Activated CD4-positive, alpha-beta T cell treated with anti-CD3 and anti-CD28 coated beads, Interleukin-2, amount 50 U/mL, for 48 hours (primary cell): ENCODE results near the gene TENT4A.
"Not testable (repeated sequence)": the region's sequence is repeated elsewhere in the genome, so short reads cannot be mapped to it uniquely, and the experiment has no call there.

Source experiments
- DNase-seq, 2 experiments: peaks; one replicate each; pipeline ENCODE4 v3.0.0-alpha.2; 2020

TENT4A gene

GRCh38 chr5:6713274-6714225 lies at the start of gene TENT4A:
TENT4A (plus strand) TSS chr5:6713432; CDS start chr5:6713984, 552 bp downstream.
- no peak for DNase-seq

DNA sequence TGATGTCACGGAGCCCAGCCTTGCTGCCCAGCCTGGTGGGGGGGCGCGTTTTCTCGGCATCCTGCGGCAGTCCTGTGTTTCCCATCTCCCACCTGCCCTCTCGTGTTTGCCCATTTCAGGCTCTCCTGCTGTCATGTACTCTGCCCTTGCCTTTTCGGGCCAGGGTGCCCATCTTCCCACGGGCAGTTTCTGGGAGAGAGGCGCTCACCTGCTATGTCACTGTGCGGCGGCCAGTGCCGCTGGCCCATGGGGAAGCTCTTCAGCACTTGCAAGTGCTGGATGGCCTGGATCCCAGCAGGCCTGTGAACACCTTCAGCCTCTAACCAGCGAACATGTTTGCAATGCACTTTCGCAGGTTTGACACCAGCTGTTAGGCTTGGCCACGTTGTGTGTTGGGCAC lies 46.5 kb upstream of the TENT4A start:
- no peak for DNase-seq

DNA sequence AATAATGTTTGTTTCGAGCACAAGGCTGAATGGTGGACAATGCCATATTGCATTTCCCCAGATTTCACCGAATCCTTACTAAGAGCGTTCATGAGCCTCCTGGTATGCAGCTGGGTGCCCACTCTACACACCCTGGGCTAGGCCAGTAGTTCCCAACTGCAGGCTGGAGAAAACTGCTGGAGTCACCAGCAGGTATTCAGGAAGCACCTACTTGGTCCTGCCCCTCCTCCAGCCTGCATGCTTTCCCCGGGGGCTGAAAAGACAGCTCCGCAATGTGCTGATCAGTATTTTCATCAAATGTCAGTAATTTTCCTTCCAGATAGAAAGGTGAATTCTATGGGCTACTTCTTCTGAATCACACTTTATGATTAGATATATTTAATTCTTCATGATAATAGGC lies 45.6 kb upstream of the TENT4A start:
- no peak for DNase-seq

- DNase-seq, result not testable (repeated sequence)
Measured at GRCh38 chr5:6668717-6669116, 44.5 kb upstream of the TENT4A start.

DNA sequence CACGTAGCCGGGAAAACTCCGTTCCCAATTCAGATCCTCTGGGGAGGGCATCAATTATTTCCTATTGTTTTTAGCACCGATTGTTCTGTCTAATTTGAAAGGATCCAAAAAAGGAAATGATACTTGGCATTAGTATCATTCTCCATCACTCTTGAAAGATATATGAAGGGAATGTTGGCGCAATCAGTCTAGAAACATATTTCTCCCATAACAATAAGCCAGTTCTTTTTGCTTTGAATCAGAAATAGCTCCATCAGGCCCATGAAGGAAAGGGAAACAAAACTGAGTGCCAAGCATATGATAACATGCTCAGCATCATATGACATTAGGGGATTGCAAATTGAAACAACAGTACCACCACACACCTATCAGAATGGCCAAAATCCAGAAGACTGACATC lies 40.2 kb upstream of the TENT4A start:
- no peak for DNase-seq

GRCh38 chr5:6673963-6674362 lies 39.3 kb upstream of the TENT4A start:
- no peak for DNase-seq

DNA sequence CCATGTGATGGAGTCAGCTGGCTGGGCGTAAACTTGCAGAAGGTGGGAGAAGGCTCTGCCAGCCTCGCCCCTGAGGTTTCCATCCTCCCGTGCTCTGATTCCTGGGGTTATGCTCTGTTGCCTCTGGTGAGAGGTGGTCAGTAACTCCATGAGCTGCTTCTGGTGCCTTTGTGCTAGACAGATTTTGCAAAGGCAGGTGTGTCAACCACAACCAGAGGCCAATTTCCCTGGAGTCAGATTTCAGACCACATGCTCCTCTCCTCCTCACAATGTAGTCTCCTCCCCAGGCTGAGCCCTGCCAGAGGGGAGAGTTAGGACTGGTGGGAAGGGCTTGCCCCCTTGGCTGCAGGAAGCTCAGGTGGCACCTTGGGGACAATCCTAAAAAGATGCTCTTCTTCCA lies 38.8 kb upstream of the TENT4A start:
- DNase-seq, result no peak

GRCh38 chr5:6674886-6675285 lies 38.3 kb upstream of the TENT4A start:
- no peak for DNase-seq

GRCh38 chr5:6675784-6676491 lies 37.3 kb upstream of the TENT4A start:
- no peak for DNase-seq

- no peak for DNase-seq
Measured at GRCh38 chr5:6676702-6677101, 36.5 kb upstream of the TENT4A start.

- no peak for DNase-seq
Measured at GRCh38 chr5:6678385-6678784, 34.8 kb upstream of the TENT4A start.

DNA sequence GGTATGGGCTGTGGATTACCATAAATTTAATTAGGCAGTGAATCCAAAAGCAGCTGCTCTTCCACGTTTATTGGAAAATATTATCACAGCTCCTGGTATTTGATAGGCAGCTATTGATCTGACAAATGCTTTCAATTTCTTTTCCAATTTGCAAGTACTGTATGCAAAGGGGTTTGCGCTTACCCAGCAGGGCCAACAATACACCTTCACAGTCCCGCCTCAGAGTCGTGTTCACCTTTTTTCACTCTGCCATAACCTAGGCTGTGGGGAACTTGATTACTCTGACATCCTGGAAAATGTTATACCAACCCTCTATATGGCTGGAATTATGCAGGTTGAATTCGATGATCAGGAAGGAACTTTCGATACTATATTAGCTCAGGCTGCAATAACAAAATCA lies 32.3 kb upstream of the TENT4A start:
- no peak for DNase-seq

GRCh38 chr5:6681682-6682081 lies 31.6 kb upstream of the TENT4A start:
- DNase-seq, result no peak

DNA sequence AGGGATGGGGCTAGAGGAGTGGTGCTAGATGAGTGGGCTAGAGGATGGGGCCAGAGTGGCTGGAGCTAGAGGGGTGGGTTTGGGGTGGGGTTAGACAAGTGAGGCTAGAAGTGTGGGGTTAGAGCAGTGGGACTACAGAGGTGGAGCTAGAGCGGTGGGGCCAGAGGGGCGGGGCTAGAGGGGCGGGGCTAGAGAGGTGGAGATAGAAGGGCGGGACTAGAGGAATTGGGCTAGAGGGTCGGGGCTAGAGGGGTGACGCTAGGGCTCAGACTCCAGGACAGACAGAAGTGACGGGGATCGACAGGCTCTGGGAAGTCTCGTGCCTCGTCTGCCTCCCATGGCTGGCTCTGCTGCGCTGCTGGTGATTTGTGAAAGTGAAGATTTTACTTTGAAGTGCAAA lies 31.0 kb upstream of the TENT4A start:
- no peak for DNase-seq

DNA sequence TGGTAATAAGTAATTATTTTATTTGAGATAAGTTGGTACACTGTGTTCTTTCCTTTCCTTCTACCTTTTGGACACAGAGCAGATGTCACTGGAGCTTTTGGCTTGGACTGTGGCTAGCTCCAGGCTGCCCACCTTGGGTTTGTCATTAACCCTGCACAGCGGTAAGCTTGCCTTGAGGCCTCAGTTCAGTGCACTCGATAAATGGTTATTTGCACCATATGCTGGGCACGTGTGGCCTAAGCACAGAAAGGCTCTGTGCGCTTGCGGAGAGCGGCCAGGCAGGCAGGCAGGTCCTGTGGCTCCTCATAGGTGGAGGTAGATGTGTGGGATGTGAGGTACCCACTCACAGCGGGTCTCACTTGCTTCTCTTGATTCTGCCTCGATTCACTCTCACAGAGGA lies 30.0 kb upstream of the TENT4A start:
- DNase-seq, result no peak

DNA sequence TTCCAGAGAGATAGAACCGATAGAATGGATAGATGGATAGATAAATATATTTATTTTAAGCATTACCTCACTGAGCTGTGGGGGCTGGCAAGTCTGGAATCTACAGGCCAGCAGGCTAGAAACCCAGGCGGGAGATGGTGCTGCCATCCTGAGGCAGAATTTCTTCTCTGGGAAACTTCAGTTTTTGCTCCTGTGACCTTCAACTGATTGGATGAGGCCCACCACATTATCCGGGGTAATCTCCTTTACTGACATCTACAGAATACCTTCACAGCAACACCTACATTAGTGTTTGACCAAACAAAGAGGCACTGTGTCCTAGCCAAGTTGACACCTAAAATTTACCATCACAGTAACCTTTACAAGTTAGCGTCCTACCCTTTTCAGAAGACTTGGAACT lies 29.2 kb upstream of the TENT4A start:
- DNase-seq, result no peak

DNA sequence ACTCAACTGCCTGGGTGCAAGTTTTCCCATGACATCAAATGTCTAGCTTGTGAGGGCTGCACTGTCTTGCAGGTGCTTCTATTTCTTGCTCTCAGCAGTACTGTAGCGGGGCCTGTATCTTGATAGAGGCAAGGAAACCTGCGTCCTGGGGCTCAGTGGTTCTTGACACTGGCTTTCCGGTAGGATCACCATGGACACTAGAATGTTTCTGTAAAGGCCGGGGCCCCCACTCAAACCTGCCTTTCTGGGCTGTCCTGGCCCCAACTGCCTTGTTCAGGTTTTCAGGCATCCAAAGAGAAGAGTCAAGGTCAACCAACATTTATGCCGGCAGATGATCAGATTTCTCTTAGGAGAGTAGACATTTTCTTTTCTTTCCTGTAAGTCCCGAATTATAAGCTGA lies 26.7 kb upstream of the TENT4A start:
- no peak for DNase-seq

GRCh38 chr5:6686915-6687409 lies 26.3 kb upstream of the TENT4A start:
- no peak for DNase-seq

- DNase-seq, result no peak
Measured at GRCh38 chr5:6687505-6687904, 25.7 kb upstream of the TENT4A start.

DNA sequence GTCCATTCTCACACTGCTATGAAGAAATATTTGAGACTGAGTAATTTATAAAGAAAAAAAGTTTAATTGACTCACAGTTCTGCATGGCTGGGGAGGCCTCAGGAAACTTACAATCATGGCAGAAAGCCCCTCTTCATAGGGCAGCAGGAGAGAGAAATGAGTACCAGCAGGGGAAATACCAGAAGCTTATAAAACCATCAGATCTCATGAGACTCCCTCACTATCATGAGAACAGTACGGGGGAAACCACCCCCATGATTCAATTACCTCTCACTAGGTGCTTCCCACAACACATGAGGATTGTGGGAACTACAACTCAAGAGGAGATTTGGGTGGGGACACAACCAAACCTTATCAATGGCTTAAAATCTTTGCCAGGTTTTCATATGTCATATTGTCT lies 20.3 kb upstream of the TENT4A start:
- DNase-seq, result no peak

- no peak for DNase-seq
Measured at GRCh38 chr5:6698696-6699095, 14.5 kb upstream of the TENT4A start.

GRCh38 chr5:6699357-6699756 lies 13.9 kb upstream of the TENT4A start:
- no peak for DNase-seq

DNA sequence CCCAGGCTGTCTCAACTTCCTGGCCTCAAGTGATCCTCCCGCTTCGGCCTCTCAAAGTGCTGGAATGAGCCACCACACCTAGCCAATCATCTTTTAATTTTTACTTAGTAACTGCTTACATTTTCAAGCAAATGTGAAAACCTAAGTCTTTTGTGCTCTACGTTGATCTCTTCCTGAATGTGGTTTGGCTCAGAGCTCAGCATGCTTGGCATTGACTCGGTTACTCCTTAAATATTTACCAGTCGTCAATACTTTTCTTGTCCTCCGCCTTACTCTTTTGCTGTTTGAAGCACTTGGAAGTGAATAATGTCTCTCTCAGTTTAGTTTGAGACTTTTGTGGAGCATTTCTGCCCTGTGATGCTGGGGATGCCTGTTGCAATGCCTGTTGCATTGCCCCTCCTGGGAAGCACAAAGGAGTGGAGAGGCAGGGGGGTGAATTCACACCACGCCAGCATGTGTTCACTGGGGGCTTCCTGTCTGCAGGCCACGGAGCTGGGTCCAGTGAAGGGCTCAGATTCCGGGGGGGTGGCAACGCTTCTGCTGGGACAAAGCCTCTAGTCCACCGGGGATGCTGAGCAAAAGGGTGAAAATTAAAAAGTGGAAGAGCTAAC lies 13.1 kb upstream of the TENT4A start:
- DNase-seq, result no peak
